ENCODE data around the gene OR5AU1.
"Not testable (repeated sequence)": the region's sequence is repeated elsewhere in the genome, so short reads cannot be mapped to it uniquely, and the experiment has no call there.

Gene OR5AU1

DNA sequence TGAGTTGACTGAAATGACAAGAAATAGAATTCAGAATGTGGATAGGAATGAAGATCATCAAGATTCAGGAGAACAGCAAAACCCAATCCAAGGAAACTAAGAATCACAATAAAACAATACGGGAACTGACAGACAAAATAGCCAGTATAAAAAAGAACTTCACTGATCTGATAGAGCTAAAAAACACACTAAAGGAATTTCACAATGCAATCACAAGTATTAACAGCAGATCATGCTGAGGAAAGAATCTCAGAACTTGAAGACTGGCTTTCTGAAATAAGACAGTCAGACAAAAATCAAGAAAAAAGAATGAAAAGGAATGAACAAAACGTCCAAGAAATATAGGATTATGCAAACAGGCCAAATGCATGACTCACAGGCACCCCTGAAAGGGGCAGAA lies 15.3 kb upstream of the OR5AU1 start:
- DNase-seq (ENCODE audit: low spot score), result no peak

DNA sequence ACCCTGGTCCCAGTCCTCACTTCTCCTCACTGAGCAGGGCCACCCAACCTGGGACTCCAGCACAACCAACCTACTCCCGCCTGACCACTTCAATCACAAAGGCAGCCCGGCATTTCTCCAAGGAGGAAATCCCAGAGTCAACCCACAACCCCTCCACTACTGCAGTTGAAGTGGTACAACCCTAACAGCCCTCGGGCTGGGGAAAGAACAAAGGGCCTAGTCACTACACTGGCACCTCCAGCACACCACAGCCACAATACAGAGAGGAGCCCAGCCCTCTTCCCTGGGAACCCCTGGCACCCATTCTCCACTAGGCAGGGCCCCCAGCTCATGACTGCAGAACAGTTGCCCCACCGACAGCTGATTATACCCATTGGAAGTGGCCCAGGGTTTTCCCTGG lies 13.7 kb upstream of the OR5AU1 start:
- no peak for DNase-seq (ENCODE audit: low spot score)

DNA sequence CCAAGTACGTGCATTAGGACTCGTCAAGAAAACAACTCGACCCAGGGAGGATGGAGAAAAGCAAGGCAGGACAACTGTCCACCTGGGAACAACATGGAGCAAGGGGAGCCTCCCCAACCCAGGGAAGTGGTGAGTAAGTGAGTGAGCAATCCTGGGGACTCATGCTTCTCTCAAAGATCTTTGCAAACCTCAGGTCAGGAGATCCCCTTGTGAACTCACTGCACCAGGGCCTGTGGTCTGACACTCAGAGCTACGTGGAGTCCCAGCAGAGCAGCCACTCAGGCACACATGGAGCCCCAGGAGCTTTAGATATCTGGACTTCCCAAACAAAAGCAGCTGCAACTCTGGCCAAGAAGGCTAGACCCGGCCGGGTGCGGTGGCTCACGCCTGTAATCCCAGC lies 12.2 kb upstream of the OR5AU1 start:
- DNase-seq (ENCODE audit: low spot score), result peak; percentile 61

DNA sequence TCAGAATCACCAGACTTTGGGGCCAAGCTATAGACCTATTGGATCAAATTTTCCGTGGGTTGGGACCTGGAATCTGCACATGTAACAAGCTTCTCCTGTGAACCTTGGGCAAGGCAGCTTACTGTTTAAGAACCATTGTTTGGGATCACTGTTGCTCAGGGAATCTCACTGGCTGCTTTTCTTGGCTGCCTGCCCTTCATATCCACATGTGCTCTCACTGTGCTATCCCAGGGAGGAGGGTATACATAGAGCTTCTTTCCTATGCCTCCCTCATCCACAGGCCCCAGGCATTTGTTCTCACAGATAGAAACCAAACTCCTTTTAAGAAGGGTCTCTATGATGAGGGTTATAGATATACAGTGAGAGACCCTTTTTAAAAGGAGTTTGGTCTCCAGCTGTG lies 9.8 kb upstream of the OR5AU1 start:
- DNase-seq (ENCODE audit: low spot score), result not testable (repeated sequence)

DNA sequence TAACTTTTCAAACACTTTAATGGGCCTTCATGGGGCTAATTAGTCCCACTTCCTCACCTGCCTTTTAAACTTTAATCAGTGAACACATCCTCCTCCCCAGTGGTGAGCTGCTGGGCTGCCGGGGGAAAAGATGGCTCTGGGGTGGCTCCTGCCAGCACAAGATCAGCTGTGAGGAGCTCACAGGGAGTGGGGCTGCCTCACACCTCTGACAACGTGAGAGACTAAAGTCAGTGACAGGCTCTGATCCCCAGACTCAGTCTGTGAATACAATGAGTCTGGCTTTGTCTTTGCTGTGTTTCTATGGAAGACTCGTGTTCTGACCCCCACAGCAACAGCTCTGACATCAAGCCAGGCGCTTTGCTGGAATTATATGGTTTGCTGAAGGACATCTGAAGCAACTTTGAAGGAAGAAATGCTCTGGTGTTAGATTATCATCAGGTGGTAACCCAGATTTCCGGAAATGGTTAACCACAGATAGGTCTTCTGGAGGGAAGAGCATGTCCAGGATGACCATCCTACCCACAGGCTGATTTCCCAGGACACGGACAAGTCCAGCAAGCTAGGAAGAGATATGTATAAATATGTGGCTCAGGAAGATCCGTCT lies 9.2 kb upstream of the OR5AU1 start:
- not testable (repeated sequence) for DNase-seq (ENCODE audit: low spot score)

DNA sequence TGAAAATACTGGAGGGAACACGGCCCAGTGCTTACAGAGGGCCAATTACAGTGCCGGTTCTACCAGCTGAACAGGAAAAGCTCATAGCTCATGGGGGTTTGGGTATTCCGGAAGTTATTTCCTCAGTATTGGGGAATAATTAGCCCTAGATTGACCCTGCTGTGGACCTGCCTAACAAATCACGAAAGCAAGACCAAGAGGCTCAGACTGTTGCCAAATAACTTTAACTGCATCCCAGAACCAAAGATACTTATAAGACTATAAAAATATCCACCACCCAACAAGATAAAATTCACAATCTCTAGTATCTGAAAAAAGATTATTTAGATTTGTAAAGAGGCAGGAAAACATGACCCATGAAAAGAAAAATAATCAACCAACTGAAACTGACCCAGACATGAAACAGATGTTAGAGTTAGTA lies 8.0 kb upstream of the OR5AU1 start:
- DNase-seq (ENCODE audit: low spot score), result no peak

DNA sequence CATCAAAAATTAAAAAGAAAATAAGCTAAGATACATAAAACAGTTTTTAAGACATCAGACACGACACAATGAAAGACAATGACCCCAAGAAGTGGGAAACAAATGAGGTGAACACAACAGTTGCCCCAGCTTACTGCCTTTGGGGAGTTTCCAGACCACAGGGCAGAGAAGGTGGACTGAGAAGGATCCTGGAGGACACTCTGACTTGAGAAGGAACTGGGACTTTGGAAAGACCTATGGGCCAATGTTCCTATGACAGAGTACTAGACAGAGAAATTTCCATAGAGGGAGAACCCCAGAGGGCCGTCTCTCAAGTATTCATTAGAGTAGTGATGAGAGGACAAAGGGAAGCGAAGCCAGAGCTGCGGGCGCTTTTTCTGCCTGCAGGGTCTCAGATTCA lies 6.2 kb upstream of the OR5AU1 start:
- DNase-seq (ENCODE audit: low spot score), result no peak

DNA sequence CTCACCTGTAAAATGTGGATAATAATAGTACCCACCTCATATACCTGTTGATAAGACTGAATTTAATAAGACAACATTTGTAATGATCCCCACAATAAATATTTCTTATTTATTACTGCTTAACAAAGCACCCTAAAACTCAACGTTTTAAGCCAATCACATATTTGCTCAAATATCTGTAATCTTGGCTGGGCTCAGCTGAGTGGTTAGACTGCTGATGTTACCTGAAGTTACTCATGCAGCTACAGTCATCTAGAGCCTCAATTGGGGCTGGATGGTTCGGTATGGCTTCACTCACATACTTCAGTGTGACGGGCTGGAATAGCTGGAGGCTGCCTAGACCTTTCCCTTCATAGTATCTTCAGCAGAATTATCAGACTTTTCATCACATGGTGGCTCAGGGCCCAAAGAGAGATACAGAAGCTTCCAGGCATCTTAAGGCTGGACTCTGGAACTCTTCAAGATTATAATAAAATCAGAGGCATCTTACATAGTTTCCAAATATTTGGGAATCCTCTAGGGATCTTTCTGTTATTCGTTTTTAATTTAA lies 4.3 kb upstream of the OR5AU1 start:
- DNase-seq (ENCODE audit: low spot score), result no peak

DNA sequence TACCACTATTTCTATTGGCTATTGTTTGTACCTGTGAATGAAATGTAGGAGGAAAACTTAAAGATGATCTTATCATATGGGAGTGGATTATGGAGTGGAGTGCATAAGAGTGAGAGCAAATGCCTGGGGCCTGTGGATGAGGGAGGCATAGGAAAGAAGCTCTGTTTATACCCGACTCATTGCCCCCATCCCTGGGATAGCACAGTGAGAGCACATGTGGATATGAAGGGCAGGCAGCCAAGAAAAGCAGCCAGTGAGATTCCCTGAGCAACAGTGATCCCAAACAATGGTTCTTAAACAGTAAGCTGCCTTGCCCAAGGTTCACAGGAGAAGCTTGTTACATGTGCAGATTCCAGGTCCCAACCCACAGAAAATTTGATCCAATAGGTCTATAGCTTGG lies 2.3 kb upstream of the OR5AU1 start:
- peak; percentile 38 for DNase-seq (ENCODE audit: low spot score)

DNA sequence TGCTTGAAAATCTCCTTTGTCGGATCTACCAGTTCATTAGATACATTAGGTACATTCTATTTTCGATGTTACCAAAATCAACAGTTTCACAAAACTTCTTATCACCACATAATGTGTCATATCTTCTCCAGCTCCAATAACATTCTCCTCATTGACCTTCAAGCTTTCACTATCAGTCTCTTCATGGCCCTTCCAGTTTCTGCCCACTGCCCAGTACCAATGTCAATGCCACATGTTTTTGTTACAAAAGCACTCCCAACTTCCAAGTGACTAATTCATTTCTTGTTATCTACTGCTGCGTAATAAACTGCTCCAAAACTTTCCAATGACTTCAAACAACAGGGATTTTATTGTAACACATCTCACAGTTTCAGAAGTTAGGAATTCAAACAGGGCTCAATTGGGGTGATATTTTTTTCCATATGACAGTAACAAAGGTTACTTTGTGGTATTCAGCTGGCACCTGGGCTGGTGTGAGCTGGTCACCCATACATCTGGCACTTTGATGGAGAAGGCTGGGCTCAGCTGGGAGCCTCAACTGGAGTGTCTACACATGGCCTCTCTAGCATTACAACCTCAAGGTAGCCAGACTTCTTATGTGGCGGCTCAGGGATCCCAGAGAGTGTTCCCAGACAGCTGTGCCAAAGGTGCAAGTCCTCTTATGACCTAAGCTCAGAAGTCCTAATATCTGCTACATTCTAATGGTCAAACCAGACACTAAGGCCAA lies 6.1 kb downstream of the OR5AU1 start:
- DNase-seq (ENCODE audit: low spot score), result no peak

DNA sequence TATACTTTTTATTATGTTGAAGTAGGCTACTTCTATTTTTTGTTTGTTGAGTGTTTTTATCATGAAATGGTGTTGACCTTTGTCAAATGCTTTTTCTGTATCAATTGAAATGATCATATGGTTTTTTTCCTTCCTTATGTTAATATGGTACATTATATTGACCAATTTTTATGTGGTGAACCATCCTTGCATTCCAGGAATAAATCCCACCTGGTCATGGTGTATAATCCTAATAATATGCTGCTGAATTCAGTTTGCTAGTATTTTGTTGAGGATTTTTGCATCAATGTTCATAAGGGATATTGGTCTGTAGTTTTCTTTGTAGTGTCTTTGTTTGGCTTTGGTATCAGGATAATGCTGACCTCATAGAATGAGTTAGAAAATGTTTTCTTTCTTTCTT lies 10.4 kb downstream of the OR5AU1 start:
- no peak for DNase-seq (ENCODE audit: low spot score)

DNA sequence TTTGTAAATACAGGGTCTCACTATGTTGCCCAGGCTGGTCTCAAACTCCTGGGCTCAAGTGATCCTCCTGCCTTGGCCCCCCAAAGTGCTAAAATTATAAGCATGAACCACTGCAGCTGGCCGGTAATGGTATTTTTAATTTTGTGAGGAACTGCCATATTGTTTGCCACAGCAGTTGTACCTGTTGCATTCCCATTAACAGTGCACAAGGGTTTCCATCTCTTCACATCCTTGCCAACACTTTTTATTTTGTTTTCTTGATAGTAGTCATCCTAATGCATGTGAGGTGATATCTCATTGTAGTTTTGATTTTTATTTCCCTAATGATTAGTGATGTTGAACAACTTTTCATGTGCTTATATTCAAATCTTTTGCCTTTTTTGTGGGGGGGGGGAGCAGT lies 13.5 kb downstream of the OR5AU1 start:
- no peak for DNase-seq (ENCODE audit: low spot score)

DNA sequence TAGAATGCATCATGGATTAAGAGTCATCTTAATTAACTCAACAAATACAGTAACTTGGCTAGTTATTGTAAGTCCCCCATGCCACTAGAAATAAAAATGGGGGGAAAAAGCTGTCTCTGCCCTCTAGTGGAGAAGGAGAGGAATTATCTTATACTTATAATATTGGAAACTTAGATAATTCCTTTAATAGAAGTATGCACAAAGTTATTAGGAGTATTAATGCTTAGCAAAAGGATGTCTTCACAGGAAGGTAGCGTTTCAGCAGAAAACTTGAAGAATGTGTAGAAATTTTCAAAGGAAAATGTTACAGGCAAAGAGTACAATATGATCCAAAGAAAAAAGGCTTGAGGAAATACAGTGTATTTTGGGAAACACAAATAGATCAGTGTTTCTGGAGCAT lies 19.8 kb downstream of the OR5AU1 start:
- peak; percentile 9 for DNase-seq (ENCODE audit: low spot score)

DNA sequence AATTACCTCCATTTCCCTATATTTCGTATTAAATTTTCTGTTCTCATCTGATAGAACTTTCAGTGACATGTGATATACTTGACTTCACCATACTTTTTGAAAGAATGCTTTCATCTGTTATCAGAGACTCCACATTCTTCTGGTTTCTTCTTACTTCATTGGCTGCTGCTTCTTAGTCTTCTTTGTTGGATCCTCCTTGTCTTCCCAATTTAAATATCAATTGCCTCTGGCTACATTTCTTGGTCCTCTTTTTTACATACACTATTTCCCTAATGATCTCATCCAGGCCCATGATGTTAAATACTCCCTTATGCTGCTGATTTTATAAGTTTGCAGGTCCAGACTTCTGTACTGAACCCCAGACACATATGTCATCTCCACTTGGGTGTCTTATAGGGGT lies 22.0 kb downstream of the OR5AU1 start:
- DNase-seq (ENCODE audit: low spot score), result no peak

DNA sequence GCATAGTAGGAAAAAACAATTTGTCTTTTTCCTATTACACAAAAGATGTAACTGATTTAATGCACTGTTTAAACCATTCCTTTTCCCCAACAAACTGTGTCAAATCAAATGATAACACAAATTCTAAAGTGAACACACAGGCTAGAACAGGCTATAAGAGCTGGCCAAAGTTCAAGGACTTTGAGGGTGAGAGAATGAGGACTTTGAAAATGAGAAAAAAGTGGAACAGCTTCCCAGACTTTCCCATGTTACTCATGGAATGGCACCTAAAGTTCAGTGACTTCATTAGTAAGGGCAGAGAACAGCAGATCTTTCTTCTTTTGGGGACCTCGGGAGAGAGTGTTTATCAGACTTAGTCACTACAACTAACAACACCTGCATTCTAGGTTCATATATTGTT lies 32.4 kb downstream of the OR5AU1 start:
- no peak for DNase-seq (ENCODE audit: low spot score)

DNA sequence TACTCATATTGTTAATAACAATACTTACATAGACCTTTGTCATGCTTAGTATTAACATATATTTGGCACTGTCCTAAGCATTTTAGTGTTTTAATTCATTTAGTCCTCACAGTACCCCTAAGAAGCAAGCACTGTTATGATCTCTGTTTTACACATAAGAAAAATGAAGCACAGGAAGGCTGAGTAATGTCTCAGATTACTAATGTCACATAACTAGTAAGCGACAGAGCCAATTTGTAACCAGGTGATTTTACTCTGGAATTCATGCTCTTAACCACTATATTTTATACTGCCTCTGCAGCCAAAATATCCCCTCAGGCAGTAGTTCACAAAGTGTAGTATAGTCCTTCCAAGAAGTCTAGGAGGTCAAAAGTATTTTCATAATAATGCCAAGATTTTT lies 34.7 kb downstream of the OR5AU1 start:
- peak; percentile 45 for DNase-seq (ENCODE audit: low spot score)

DNA sequence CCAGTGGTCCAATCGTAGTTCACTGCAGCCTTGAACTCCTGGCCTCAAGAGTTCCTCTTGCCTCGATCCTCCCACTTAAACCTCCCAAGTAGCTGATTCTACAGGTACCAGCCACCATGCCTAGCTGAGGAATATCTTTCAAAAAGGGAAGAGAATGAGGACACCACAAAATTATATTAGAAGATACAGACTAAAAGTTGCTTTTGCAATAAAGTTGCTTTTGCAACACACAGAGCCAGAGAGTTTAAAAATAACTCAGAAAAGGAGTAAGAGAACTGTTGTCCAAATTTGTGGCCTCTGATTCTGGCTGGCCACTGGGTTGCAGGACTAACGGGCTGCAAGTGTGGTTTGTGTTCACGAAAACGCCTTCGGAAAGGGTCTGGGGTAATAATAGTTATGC lies 35.2 kb downstream of the OR5AU1 start:
- no peak for DNase-seq (ENCODE audit: low spot score)

DNA sequence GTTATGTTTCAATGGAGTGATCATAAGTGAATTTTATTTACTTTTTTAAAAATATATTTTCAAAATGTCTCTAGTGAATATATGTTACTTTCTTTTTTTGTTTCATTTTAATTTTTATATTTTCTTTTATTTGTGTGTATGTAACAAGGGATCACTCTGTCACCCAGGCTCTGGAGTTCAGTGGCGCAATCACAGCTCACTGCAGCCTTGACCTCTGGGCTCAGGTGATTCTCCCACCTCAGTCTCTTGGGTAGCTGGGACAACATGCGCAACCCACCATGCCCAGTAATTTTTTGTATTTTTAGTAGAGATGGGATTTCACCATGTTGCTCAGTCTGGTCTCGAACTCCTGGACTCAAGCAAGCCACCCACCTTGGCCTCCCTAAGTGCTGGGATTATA lies 36.9 kb downstream of the OR5AU1 start:
- DNase-seq (ENCODE audit: low spot score), result no peak

DNA sequence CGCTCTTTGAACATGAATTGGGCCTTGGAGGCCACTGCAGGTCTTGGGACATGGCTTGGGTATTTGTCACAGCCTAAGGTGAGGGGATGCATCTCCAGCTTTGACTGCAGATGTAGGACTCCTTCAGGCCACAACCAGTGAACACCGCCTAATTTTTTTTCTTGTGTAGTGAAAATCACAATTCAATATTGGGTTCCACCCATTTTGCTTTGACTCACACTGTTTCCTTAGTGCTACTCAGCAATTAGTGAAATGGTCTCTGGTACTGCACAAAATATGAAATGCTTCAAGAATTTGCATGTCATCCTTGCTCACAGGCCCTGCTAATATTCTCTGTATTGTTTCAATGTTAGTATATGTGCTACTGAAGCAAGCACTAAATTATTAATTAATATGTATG lies 42.5 kb downstream of the OR5AU1 start:
- DNase-seq (ENCODE audit: low spot score), result no peak

DNA sequence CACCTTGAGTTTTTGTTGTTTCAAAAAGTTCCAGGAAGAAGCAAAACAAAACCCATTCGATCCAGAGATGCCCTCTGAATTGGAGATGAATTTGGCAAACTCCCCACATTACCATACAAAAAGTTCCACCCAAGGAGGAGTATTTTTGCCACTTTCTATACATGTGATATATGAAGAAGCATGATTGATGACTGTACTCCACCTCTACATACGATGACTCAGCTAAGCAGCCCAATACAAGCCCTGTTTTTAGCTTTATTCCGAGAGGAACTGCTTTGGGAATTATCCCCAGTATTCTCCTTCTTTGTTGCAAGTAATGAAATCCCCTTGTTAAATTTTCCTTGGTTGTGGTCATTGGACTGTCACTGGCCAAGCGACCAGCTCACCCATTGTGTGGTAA lies 43.6 kb downstream of the OR5AU1 start:
- no peak for DNase-seq (ENCODE audit: low spot score)

DNA sequence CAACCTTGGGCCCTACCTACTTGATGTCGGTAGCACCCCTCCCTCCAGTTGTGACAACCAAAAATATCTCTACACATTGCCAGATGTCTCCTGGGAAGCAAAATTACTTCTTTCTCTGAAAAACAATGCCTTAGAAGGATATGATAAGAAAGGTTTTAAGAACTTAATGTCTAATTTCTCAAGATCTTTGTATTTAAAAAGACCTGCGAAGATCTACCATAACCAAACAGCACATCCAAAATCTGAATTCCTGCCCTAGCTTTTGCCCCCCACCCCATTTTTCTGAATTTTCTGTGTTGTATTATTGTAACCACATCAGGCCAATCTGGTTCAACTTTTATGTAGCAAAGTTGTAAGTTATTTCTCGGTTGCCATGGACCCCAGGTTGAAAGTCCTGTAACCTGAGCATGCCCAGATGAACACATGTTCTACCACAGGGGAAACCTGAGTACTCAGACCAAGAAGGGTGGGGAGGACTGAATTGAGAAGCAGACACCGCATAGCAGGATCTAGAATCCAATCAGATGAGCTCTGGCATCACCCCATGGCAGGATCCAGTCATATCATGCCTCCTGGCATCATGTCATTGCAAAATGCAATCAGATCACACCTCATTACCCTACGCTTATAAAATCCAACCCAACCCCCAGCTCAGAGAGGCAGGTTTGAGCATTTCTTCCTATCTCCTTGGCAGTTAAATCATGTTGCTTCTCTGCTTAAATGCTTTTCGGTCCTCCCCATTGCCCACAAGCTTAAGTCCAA lies 46.3 kb downstream of the OR5AU1 start:
- no peak for DNase-seq (ENCODE audit: low spot score)

DNA sequence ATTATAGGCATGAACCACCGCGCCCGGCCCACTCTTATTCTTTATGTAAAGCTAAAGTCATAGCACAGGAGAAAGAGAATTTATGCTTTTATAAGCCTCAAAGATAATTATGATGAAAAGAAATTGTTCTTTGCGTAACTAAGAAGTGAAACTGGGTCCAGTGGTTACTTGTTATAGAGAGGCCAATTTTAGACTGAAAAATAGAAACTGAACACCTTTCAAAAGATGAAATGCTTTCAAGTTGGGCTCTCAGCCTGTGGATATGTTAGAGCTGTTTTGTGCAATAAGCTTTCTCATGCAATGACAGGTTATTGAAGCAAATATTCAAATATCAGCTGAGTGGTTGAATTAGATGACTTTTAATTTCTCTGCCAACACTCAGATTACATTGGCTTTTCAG lies 47.1 kb downstream of the OR5AU1 start:
- no peak for DNase-seq (ENCODE audit: low spot score)

DNA sequence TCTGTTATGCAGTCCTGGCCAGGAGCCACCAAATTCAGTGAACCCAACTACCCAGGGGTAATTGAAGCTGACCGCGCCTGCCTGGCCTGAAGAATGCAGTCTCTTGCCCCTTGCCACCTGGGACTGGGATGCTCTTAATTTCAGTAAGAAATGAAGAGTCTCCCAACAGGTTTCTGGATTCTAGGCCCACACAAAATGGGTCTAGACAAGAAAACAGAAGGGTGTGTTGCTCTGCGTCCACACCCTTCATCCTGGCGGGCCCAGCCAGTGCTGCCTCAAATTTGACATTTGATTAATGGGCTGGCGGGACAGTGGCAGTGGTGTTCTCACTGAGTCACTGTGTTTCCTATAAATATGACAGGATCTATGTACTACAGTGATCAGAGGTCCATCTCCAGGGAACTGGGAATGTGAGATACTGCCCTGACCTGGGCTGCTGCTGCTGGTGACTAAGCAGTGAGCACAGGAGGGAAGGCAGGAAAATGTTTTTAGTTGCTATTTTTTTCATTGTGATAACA lies 48.5 kb downstream of the OR5AU1 start:
- peak; percentile 69 for DNase-seq (ENCODE audit: low spot score)
